ENCODE data around the gene U2AF1L4.
A peak's percentile ranks its signal among the peaks of the same experiment; 100 is the strongest.

U2AF1L4 gene

GRCh38 chr19:35710784-35711723, 34.2 kb downstream of the U2AF1L4 start:
- DNase-seq, result no peak

GRCh38 chr19:35708391-35708790, 36.8 kb downstream of the U2AF1L4 start:
- no peak for DNase-seq

- DNase-seq, result no peak
Observed at GRCh38 chr19:35704218-35704617, 41.0 kb downstream of the U2AF1L4 start, which contains the start of gene ZBTB32. Gene ZBTB32 (plus strand): TSS chr19:35704558. CDS start chr19:35714627, 10,069 bp downstream.

GRCh38 chr19:35703343-35703742, 41.9 kb downstream of the U2AF1L4 start:
- DNase-seq, result no peak

- DNase-seq, result peak; percentile 96 to 98
Observed at GRCh38 chr19:35702223-35703012, 42.8 kb downstream of the U2AF1L4 start.

- DNase-seq, result no peak
Observed at GRCh38 chr19:35696835-35697234, 48.4 kb downstream of the U2AF1L4 start.

GRCh38 chr19:35695895-35696422, 49.3 kb downstream of the U2AF1L4 start:
- DNase-seq, result no peak

- DNase-seq, result peak; percentile 78 to 84
Observed at GRCh38 chr19:35693835-35694599, 51.2 kb downstream of the U2AF1L4 start.

GRCh38 chr19:35693422-35693821, 51.8 kb downstream of the U2AF1L4 start:
- DNase-seq, result no peak
